ENCODE results near the gene CDC5L. TPM values are rescaled to one million over a fixed set of nuclear protein-coding genes. Genes with fewer than 3 reads are reported as not detected.
A peak's percentile ranks its signal among the peaks of the same experiment; 100 is the strongest.

CDC5L gene
- total and polyA plus RNA-seq, 8 donors: 2.9 to 11.4 (median 7.5) TPM

GRCh38 chr6:44466955-44467354 lies 79.4 kb downstream of the CDC5L start:
- H3K27me3 ChIP-seq: no peaks in the 10 kb centered on the region
- intact Hi-C loops (cut with DNase I): no loop called here
- 85 to 86% methylated on average over 3 of the region's 3 CpGs for WGBS, 2 donors
- H3K27ac ChIP-seq: no peak overlapping the region
- ATAC-seq: no peak
- no peaks in the 10 kb centered on the region for H3K9me3 ChIP-seq
- no peaks in the 10 kb centered on the region for H3K36me3 ChIP-seq
- no peak overlapping the region for H3K4me3 ChIP-seq
- FAIRE-seq: no peak
- no peak for DNase-seq
- peaks cover 0 to 2% (median 0%) of the 10 kb centered on the region in 3 donors for H3K4me1 ChIP-seq
- no peak for TF ChIP-seq CTCF (IDR thresholded peaks at IDR 0.05)

GRCh38 chr6:44468835-44469234 lies 81.3 kb downstream of the CDC5L start:
- H3K27ac ChIP-seq: no peak overlapping the region
- H3K27me3 ChIP-seq: no peaks in the 10 kb centered on the region
- TF ChIP-seq CTCF (IDR thresholded peaks at IDR 0.05): no peak
- H3K4me1 ChIP-seq: peaks cover 0 to 2% (median 0%) of the 10 kb centered on the region in 3 donors
- no peaks in the 10 kb centered on the region for H3K36me3 ChIP-seq
- no peak for ATAC-seq
- 61 to 62% methylated on average over 6 of the region's 6 CpGs for WGBS, 2 donors
- H3K9me3 ChIP-seq: no peaks in the 10 kb centered on the region
- intact Hi-C loops (cut with DNase I): no loop called here
- no peak for DNase-seq
- no peak overlapping the region for H3K4me3 ChIP-seq
- FAIRE-seq: no peak

GRCh38 chr6:44470115-44470464 lies 82.6 kb downstream of the CDC5L start:
- peak in 3 of 6 donors; percentile 72 to 88 (median 83) for DNase-seq
- 9 to 16% methylated on average over 7 of the region's 7 CpGs for WGBS, 2 donors
- intact Hi-C loops (cut with DNase I): loop anchor here in 2 of 3 donors (10.0 kb wide), 2 partner anchors 1245 to 1455 kb away; no protein-coding TSS in a partner anchor
- no peaks in the 10 kb centered on the region for H3K36me3 ChIP-seq
- H3K4me1 ChIP-seq: peaks cover 0 to 2% (median 0%) of the 10 kb centered on the region in 3 donors
- peak in 1 of 4 donors; percentile 5 for TF ChIP-seq CTCF (IDR thresholded peaks at IDR 0.05)
- H3K9me3 ChIP-seq: no peaks in the 10 kb centered on the region
- H3K27ac ChIP-seq: no peak overlapping the region
- peak overlapping the region in 1 of 4 donors; percentile 13 for H3K4me3 ChIP-seq
- ATAC-seq: peak; percentile 84 to 91 (median 88)
- no peaks in the 10 kb centered on the region for H3K27me3 ChIP-seq
- FAIRE-seq: no peak

- 63 to 66% methylated on average over 2 of the region's 2 CpGs for WGBS, 2 donors
Observed at GRCh38 chr6:44470746-44471145, 83.2 kb downstream of the CDC5L start.

More at GRCh38 chr6:44470746-44471145, 83.2 kb downstream of the CDC5L start:
- FAIRE-seq: no peak
- ATAC-seq: no peak
- no peaks in the 10 kb centered on the region for H3K9me3 ChIP-seq
- H3K4me1 ChIP-seq: peaks cover 0 to 2% (median 0%) of the 10 kb centered on the region in 3 donors
- no peak overlapping the region for H3K27ac ChIP-seq
- intact Hi-C loops (cut with DNase I): loop anchor here in 2 of 3 donors (10.0 kb wide), 2 partner anchors 1244 to 1454 kb away; no protein-coding TSS in a partner anchor
- TF ChIP-seq CTCF (IDR thresholded peaks at IDR 0.05): no peak
- no peaks in the 10 kb centered on the region for H3K36me3 ChIP-seq
- DNase-seq: no peak
- H3K27me3 ChIP-seq: no peaks in the 10 kb centered on the region
- no peak overlapping the region for H3K4me3 ChIP-seq
